Neutrophil (primary cell): Measurements from ENCODE around the gene GTPBP2.

Source experiments
- H3K27ac ChIP-seq: fragments of 200-600 bp; sonication (generic); 2 replicates; pipeline ENCODE4 v1.5.1; 2016; ENCODE audit warnings: mild to moderate bottlenecking, moderate library complexity
- H3K27me3 ChIP-seq: fragments of 200-600 bp; sonication (generic); 2 replicates; pipeline ENCODE4 v1.6.0; 2016; ENCODE audit warnings: mild to moderate bottlenecking
- H3K36me3 ChIP-seq: fragments of 200-600 bp; sonication (generic); 2 replicates; pipeline ENCODE4 v1.5.1; 2017
- H3K4me1 ChIP-seq, 2 experiments: fragments of 200-600 bp in 1 of 2; sonication (generic) in 1 of 2; 1 replicate in 1 of 2; 2 replicates in 1 of 2; pipeline versions ENCODE4 v1.5.1 to v1.6.1; 2013 to 2016; ENCODE audit warnings: low read depth in 1 of 2, low read length in 1 of 2, mild to moderate bottlenecking in 1 of 2, moderate library complexity in 1 of 2; ENCODE audit not compliant: control insufficient read depth in 1 of 2, insufficient read depth in 1 of 2
- H3K4me3 ChIP-seq, 2 experiments: fragments of 200-600 bp in 1 of 2; sonication (generic) in 1 of 2; 1 replicate in 1 of 2; 2 replicates in 1 of 2; pipeline ENCODE4 v1.5.1; 2013 to 2016; ENCODE audit warnings: low read depth in 1 of 2, low read length in 1 of 2, mild to moderate bottlenecking in 1 of 2, moderate library complexity in 1 of 2
- H3K9me3 ChIP-seq: fragments of 200-600 bp; sonication (generic); 2 replicates; pipeline ENCODE4 v1.5.1; 2016
- CTCF ChIP-seq: fragments of 200-600 bp; sonication (generic); IDR thresholded peaks from 2 replicates; pipeline ENCODE4 v1.5.1; 2016; ENCODE audit warnings: antibody characterized with exemption

Gene GTPBP2

GRCh38 chr6:43614396-43614730 lies 14.7 kb downstream of the GTPBP2 start:
- H3K4me1 ChIP-seq = no peaks in the 10 kb centered on the region
- peaks cover 57% of the 10 kb centered on the region for H3K36me3 ChIP-seq
- H3K27ac ChIP-seq = no peak overlapping the region
- no peak for TF ChIP-seq CTCF
- H3K27me3 ChIP-seq = no peaks in the 10 kb centered on the region
- no peaks in the 10 kb centered on the region for H3K9me3 ChIP-seq
- no peak overlapping the region for H3K4me3 ChIP-seq

DNA sequence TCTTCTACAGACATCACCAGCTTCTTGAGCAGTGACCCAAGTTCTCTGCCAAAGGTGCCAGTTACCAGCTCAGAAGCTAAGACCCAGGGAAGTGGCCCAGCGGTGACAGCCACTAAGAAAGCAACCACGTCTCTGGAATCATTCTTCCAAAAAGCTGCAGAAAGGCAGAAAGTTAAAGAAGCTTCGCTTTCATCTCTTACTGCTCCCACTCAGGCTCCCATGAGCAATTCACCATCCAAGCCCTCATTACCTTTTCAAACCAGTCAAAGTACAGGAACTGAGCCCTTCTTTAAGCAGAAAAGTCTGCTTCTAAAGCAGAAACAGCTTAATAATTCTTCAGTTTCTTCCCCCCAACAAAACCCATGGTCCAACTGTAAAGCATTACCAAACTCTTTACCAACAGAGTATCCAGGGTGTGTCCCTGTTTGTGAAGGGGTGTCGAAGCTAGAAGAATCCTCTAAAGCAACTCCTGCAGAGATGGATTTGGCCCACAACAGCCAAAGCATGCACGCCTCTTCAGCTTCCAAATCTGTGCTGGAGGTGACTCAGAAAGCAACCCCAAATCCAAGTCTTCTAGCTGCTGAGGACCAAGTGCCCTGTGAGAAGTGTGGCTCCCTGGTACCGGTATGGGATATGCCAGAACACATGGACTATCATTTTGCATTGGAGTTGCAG lies 15.2 kb downstream of the GTPBP2 start:
- no peak overlapping the region for H3K4me3 ChIP-seq
- no peak for TF ChIP-seq CTCF
- no peaks in the 10 kb centered on the region for H3K27me3 ChIP-seq
- no peak overlapping the region for H3K27ac ChIP-seq
- no peaks in the 10 kb centered on the region for H3K9me3 ChIP-seq
- H3K4me1 ChIP-seq = no peaks in the 10 kb centered on the region
- H3K36me3 ChIP-seq = peaks cover 55% of the 10 kb centered on the region

DNA sequence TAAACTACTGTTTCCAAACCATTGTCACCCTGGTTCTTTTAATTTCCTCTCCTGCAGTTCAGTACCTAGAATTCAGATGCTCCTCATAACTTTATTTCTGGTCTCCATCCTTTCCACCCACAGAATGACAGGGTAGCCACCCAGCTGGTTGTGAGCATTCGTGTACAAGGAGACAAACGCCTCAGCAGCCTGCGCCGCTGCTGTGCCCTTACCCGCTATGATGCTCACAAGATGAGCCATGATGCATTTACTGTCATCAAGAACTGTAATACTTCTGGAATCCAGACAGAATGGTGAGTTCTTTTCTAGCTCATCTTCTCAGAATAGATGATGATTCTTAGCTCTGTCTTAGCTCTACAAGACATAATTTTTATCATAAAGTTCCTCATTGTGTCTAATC lies 18.6 kb downstream of the GTPBP2 start:
- peaks cover 0 to 3% of the 10 kb centered on the region in 2 experiments for H3K4me1 ChIP-seq
- no peaks in the 10 kb centered on the region for H3K27me3 ChIP-seq
- no peak overlapping the region for H3K27ac ChIP-seq
- no peaks in the 10 kb centered on the region for H3K9me3 ChIP-seq
- peaks cover 51% of the 10 kb centered on the region for H3K36me3 ChIP-seq
- H3K4me3 ChIP-seq = no peak overlapping the region
- TF ChIP-seq CTCF = no peak

DNA sequence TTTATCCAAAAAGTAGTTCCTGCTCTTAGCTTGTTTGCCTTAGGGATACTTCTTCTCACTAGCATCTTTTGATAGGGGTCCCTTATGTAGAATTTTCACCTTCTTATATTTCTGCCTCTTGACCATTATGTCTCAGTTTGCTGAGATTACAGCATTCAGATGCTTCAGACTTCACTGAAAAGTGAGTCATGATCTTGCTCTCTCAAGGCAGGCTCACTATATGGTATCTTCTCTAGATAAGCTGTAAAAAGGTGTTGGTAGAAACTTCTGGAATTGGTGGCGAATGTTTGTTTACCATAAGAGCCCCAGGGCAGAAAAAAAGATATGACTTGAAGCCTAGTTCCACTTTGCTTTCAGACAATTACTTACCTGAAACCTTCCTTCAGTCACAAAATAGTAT lies 19.7 kb downstream of the GTPBP2 start:
- Histone ChIP-seq H3K4me3 (no peak overlapping the region), H3K36me3 (peaks cover 54% of the 10 kb centered on the region), H3K9me3 (no peaks in the 10 kb centered on the region), H3K4me1 (peaks cover 0 to 3% of the 10 kb centered on the region in 2 experiments), H3K27ac (no peak overlapping the region), H3K27me3 (no peaks in the 10 kb centered on the region)
- TF ChIP-seq CTCF = no peak

GRCh38 chr6:43608807-43609206 lies 20.3 kb downstream of the GTPBP2 start:
- no peaks in the 10 kb centered on the region for H3K27me3 ChIP-seq
- no peaks in the 10 kb centered on the region for H3K9me3 ChIP-seq
- H3K36me3 ChIP-seq = peaks cover 54% of the 10 kb centered on the region
- H3K4me3 ChIP-seq = no peak overlapping the region
- H3K4me1 ChIP-seq = peaks cover 0 to 3% of the 10 kb centered on the region in 2 experiments
- TF ChIP-seq CTCF = no peak
- H3K27ac ChIP-seq = no peak overlapping the region
